AG04449 (cell line): ENCODE data around the gene ZNF205.
"Not testable (repeated sequence)": the region's sequence is repeated elsewhere in the genome, so short reads cannot be mapped to it uniquely, and the experiment has no call there.

ENCODE experiments used
- CTCF ChIA-PET: fragments of 350-600 bp; formaldehyde crosslinking; extraction: SDS; loops from one replicate; lab custom pipeline; 2021; ENCODE audit warnings: antibody characterized with exemption; lab: Yijun Ruan, JAX
- POLR2A ChIA-PET: fragments of 400-600, 350-600 bp; formaldehyde crosslinking; extraction: SDS; loops from one replicate; lab custom pipeline; 2020; ENCODE audit warnings: antibody characterized with exemption, inconsistent platforms; lab: Yijun Ruan, JAX
- DNase-seq: peaks from one replicate; pipeline ENCODE4 v3.0.0-alpha.2; 2010; ENCODE audit warnings: low read depth, low spot score
- H3K4me3 ChIP-seq: 2 replicates; pipeline ENCODE4 v1.5.1; 2011; ENCODE audit warnings: low read depth, mild to moderate bottlenecking, control low read depth, low read length
- CTCF ChIP-seq: IDR thresholded peaks from one replicate; pipeline ENCODE4 v1.5.1; 2011; ENCODE audit warnings: mild to moderate bottlenecking, moderate library complexity, low read length, control low read depth, inconsistent platforms; ENCODE audit not compliant: insufficient read depth; ENCODE audit errors: missing control alignments

The ZNF205 gene

DNA sequence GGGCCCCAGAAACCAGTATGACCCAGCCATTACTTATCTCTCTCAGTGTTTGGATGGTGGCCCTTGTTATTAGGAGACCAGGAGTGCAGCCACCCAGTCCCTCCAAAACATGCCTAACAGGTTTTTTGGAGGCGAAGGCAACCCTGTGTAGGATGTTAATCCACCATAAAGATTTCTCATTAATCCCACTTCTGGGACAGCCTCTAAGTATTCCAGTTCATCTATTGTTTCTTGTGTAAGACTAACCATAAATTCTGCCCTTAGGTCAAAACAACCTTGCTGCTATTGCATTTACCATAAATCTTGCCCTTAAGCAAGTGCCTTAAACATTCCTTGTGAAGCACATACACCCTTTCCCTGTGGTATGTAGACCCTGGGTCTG, 54.1 kb downstream of the ZNF205 start:
- DNase-seq = no peak
- H3K4me3 ChIP-seq = no peak overlapping the region
- ChIA-PET CTCF (interaction anchor here (0.7 to 2.4 kb wide), 16 partner anchors 7 to 139 kb away, joined by 3 to 17 read pairs (median 4); partner anchors contain the start of gene ZNF200), POLR2A (no interaction called here)
- no peak for TF ChIP-seq CTCF

DNA sequence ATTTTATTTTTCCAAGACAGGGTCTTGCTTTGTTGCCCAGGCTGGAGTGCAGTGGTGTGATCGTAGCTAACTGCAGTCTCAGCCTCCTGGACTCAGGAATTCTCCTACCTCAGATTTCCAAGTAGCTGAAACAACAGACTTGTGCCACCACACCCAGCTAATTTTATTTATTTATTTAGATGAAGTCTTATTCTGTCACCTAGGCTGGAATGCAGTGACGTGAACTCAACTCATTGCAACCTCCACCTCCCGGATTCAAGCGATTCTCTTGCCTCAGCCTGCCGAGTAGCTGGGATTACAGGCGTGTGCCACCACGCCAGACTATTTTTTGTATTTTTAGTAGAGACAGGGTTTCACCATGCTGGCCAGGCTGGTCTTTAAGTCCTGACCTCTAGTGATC, 56.3 kb downstream of the ZNF205 start:
- ChIA-PET POLR2A (interaction anchor here (1.1 kb wide), 1 partner anchor 10 kb away, joined by 3 read pairs; no protein-coding TSS in a partner anchor), CTCF (interaction anchor here (1.0 to 4.6 kb wide), 12 partner anchors 8 to 137 kb away, joined by 4 to 31 read pairs (median 8); no protein-coding TSS in a partner anchor)
- not testable (repeated sequence) for H3K4me3 ChIP-seq, DNase-seq
